ENCODE results near the gene KCNK4. TPM values are rescaled to one million over a fixed set of nuclear protein-coding genes. Genes with fewer than 3 reads are reported as not detected.
A peak's percentile ranks its signal among the peaks of the same experiment; 100 is the strongest.

KCNK4 gene
- total RNA-seq, 1 donor from 2014 or later = 0.22 TPM

GRCh38 chr11:64275841-64276240 is 15.3 kb upstream of the KCNK4 start:
- Mint-ChIP-seq H3K27me3 (ENCODE audit: low read depth) (no peaks in the 10 kb centered on the region), H3K4me1 (ENCODE audit: low read depth) (peaks cover 19% of the 10 kb centered on the region), H3K9me3 (ENCODE audit: low read depth) (no peaks in the 10 kb centered on the region), H3K27ac (ENCODE audit: unreplicated experiment) (no peak overlapping the region), H3K4me3 (ENCODE audit: unreplicated experiment) (no peak overlapping the region), H3K36me3 (ENCODE audit: low read depth) (peaks cover 6% of the 10 kb centered on the region)
- no peak for DNase-seq (ENCODE audit: low spot score)
- TF ChIP-seq, protein P1, sequence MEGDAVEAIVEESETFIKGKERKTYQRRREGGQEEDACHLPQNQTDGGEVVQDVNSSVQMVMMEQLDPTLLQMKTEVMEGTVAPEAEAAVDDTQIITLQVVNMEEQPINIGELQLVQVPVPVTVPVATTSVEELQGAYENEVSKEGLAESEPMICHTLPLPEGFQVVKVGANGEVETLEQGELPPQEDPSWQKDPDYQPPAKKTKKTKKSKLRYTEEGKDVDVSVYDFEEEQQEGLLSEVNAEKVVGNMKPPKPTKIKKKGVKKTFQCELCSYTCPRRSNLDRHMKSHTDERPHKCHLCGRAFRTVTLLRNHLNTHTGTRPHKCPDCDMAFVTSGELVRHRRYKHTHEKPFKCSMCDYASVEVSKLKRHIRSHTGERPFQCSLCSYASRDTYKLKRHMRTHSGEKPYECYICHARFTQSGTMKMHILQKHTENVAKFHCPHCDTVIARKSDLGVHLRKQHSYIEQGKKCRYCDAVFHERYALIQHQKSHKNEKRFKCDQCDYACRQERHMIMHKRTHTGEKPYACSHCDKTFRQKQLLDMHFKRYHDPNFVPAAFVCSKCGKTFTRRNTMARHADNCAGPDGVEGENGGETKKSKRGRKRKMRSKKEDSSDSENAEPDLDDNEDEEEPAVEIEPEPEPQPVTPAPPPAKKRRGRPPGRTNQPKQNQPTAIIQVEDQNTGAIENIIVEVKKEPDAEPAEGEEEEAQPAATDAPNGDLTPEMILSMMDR (IDR thresholded peaks at IDR 0.05) = no peak

DNA sequence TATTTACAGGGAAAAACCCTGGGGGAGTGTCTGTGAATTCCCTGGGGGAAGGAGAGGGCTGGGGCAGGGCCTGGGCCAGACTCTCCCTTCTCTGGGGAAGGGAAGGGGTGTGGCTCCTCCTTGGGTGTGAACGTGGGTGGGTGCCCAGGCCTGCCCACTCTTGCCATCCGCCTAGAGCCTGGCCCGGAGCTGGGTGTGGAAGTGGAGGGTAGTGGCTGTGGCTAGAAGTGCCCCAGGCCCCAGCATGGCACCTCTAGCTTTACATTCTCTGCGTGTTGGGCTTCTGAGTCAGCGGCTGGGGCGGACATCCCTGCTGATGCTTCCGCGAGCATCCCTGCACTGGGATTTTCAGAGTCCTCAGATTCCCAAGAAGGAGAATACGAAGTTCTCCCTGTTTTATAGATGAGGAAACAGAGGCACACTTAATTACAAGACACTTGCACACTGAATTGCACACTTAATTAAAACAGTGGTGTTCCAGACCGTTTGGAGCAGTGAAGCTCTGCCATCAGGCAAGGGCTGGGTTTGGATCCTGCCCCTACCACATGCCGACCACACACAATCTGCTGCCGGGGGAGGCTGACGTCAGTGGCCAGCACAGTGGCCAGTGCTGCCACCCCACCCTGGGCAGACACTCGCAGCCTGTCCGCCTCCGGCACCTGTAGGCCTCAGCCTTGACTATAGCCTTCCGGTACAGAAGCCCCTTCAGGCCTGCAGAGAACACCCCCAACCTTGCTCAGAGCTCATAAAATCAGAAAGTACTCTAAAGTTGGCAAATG is 14.3 kb upstream of the KCNK4 start:
- no peaks in the 10 kb centered on the region for H3K27me3 Mint-ChIP-seq (ENCODE audit: low read depth)
- H3K4me1 Mint-ChIP-seq (ENCODE audit: low read depth) = peaks cover 17% of the 10 kb centered on the region
- peaks cover 11% of the 10 kb centered on the region for H3K36me3 Mint-ChIP-seq (ENCODE audit: low read depth)
- DNase-seq (ENCODE audit: low spot score) = peak; percentile 92
- H3K4me3 Mint-ChIP-seq (ENCODE audit: unreplicated experiment) = no peak overlapping the region
- TF ChIP-seq, protein P1 (IDR thresholded peaks at IDR 0.05) = no peak
- H3K27ac Mint-ChIP-seq (ENCODE audit: unreplicated experiment) = peak overlapping the region; percentile 85
- no peaks in the 10 kb centered on the region for H3K9me3 Mint-ChIP-seq (ENCODE audit: low read depth)

DNA sequence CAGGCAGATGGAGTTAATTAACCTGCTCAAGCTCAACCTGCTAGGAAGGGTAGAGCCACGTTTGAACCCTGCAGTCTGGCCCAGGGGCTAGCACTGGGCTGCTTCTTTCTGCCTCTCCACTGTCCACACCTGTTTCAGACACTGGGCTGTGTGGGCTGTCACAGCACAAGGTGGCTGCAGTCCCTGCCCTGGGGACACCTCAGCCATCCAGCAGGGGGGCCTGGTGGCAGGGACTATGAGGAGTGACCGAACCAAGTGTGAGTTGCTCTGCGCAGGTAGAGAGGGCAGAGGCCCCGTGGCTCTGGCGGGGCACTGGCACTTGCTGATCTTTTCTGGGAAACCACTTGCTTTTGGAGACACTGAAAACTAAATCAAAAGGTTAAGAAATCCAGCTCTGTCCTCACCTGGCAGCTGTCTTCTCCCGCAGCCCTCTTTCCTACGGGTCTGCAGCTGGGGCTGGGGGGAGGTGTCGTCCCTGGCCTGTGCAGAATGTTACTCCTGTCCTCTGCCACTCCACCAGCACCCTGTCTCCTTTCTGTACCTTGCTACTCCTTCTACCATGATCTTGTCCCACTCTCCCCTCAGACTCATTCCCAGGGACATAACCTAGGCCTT is 12.4 kb upstream of the KCNK4 start:
- Mint-ChIP-seq H3K4me1 (ENCODE audit: low read depth) (peaks cover 18% of the 10 kb centered on the region), H3K9me3 (ENCODE audit: low read depth) (no peaks in the 10 kb centered on the region), H3K4me3 (ENCODE audit: unreplicated experiment) (no peak overlapping the region), H3K27ac (ENCODE audit: unreplicated experiment) (no peak overlapping the region), H3K36me3 (ENCODE audit: low read depth) (peaks cover 12% of the 10 kb centered on the region), H3K27me3 (ENCODE audit: low read depth) (no peaks in the 10 kb centered on the region)
- TF ChIP-seq, protein P1 (IDR thresholded peaks at IDR 0.05) = no peak
- DNase-seq (ENCODE audit: low spot score) = peak; percentile 79

DNA sequence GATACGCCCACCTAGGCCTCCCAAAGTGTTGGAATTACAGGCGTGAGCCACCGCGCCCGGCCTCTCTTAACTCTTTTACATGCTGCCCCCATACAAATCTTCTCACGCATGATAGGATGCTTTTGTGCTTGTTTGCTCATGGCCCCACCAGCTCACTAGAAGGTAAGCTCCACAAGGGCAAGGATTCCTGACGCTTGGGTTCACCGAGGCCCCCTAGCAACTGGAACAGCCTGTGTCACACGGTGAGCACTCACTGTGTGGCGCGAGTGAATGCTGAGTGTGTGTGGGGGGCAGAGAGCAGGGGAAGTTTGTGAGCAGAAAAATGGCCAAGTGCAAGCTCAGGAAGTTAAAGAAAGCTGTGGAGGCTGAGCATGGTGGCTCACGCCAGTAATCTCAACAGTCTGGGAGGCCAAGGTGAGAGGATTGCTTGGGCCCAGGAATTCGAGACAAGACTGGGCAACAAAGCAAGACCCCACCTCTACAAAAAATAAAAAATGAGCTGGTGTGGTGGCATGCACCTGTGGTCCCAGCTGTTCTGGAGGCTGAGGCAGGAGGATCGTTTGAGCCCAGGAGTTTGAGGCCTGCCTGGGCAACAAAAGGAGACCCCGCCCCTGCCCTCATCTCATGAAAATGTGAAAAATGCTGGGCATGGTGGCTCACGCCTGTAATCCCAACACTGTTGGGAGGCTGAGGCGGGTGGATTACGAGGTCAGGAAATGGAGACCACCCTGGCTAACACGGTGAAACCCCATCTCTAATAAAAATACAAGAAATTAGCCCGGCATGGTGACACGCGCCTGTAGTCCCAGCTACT is 8.9 kb upstream of the KCNK4 start:
- Mint-ChIP-seq H3K27ac (ENCODE audit: unreplicated experiment) (peak overlapping the region; percentile 5), H3K4me1 (ENCODE audit: low read depth) (peaks cover 26% of the 10 kb centered on the region), H3K4me3 (ENCODE audit: unreplicated experiment) (no peak overlapping the region), H3K9me3 (ENCODE audit: low read depth) (no peaks in the 10 kb centered on the region), H3K27me3 (ENCODE audit: low read depth) (no peaks in the 10 kb centered on the region), H3K36me3 (ENCODE audit: low read depth) (peaks cover 12% of the 10 kb centered on the region)
- DNase-seq (ENCODE audit: low spot score) = no peak
- TF ChIP-seq, protein P1 (IDR thresholded peaks at IDR 0.05) = no peak

DNA sequence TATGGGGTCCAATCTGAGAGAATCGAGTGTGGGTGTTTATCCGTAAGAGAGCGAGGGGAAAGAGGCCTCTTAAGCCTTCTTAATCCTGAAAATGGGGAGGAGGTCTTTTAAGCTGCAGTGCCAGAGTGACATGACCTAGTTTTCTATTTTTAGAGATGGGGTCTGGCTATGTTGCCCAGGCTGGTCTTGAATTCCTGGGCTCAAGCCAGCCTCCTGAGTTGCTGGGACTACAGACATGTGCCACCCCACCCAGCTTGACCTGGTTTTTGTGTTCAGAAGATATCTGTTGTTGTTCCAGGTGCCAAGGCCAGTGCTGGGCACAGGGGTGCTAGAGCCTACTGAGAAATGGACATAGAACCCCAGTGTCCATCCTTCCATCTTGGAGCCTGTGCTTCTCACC is 8.0 kb upstream of the KCNK4 start:
- no peaks in the 10 kb centered on the region for H3K27me3 Mint-ChIP-seq (ENCODE audit: low read depth)
- H3K9me3 Mint-ChIP-seq (ENCODE audit: low read depth) = no peaks in the 10 kb centered on the region
- peaks cover 12% of the 10 kb centered on the region for H3K36me3 Mint-ChIP-seq (ENCODE audit: low read depth)
- H3K4me3 Mint-ChIP-seq (ENCODE audit: unreplicated experiment) = peak overlapping the region; percentile 80
- DNase-seq (ENCODE audit: low spot score) = no peak
- peak overlapping the region; percentile 12 for H3K27ac Mint-ChIP-seq (ENCODE audit: unreplicated experiment)
- TF ChIP-seq, protein P1 (IDR thresholded peaks at IDR 0.05) = no peak
- H3K4me1 Mint-ChIP-seq (ENCODE audit: low read depth) = peaks cover 26% of the 10 kb centered on the region

Data from chondrocyte (in vitro differentiated cells).